HepG2 (cell line): Measurements from ENCODE around the gene KDELR3. TPM values are rescaled to one million over a fixed set of nuclear protein-coding genes. Genes with fewer than 3 reads are reported as not detected.
A peak's percentile ranks its signal among the peaks of the same experiment; 100 is the strongest.

Experiments
- ATAC-seq: fragments of 200-7000 bp; cut with Tn5 transposase; 3 replicates; pipeline ENCODE4 v1.9.1; 2020; ENCODE audit warnings: mild to moderate bottlenecking, moderate library complexity
- BruUV-seq: library from RNA; stranded (reverse); fragments of 400-500 nt; replicated peaks from 2 replicates; lab custom pipeline; 2021; lab: Mats Ljungman, UMichigan
- CTCF ChIA-PET: fragments of 300-600 bp; formaldehyde crosslinking; extraction: SDS; loops from one replicate; lab custom pipeline; 2021; ENCODE audit warnings: low total read pairs, inconsistent platforms, low intra/inter-chr PET ratio; lab: Yijun Ruan, JAX
- POLR2A ChIA-PET: fragments of 350-600 bp; sonication (Branson Sonifier 250); formaldehyde crosslinking; loops from one replicate; lab custom pipeline; 2020; ENCODE audit warnings: antibody characterized with exemption, inconsistent platforms; lab: Yijun Ruan, JAX
- DNase-seq: peaks from one replicate; pipeline ENCODE4 v3.0.0-alpha.2; 2015; ENCODE audit warnings: low spot score
- FAIRE-seq: peaks from 3 replicates; lab custom pipeline; 2011; peaks lifted over from hg19 to GRCh38; lab: Jason Lieb, UNC
- H2AFZ ChIP-seq: one replicate; pipeline ENCODE4 v1.6.1; 2011; ENCODE audit warnings: low read length, inconsistent platforms
- H3K27ac ChIP-seq: fragments of 300-600 bp; 3 replicates; pipeline ENCODE4 v1.8.0; 2011; ENCODE audit warnings: mixed run types, mild to moderate bottlenecking, mixed read lengths, low read length, inconsistent platforms; ENCODE audit not compliant: insufficient read depth; ENCODE audit errors: extremely low read length
- H3K27me3 ChIP-seq, 2 experiments: fragments of 200-600 bp in 1 of 2; 2 replicates in 1 of 2; 3 replicates in 1 of 2; pipeline versions ENCODE4 v1.6.0 to v1.8.0; 2011; ENCODE audit warnings: low read length in 2 of 2, mild to moderate bottlenecking in 2 of 2, moderate library complexity in 2 of 2, inconsistent platforms in 1 of 2; ENCODE audit not compliant: insufficient read depth in 2 of 2, control insufficient read depth in 1 of 2
- H3K36me3 ChIP-seq, 2 experiments: fragments of 200-600 bp in 1 of 2; replicated peaks in 1 of 2; 2 replicates in 1 of 2; 3 replicates in 1 of 2; pipeline versions ENCODE4 v1.5.1 to v1.8.0; 2011; ENCODE audit warnings: low read length in 2 of 2, inconsistent platforms in 1 of 2; ENCODE audit not compliant: insufficient read depth in 2 of 2, control insufficient read depth in 1 of 2
- H3K4me1 ChIP-seq: 2 replicates; pipeline ENCODE4 v1.5.1; 2012; ENCODE audit warnings: low read length, inconsistent platforms; ENCODE audit not compliant: insufficient read depth
- H3K4me2 ChIP-seq: 2 replicates; pipeline ENCODE4 v1.6.0; 2011; ENCODE audit warnings: low read depth, low read length, inconsistent platforms
- H3K4me3 ChIP-seq, 3 experiments: fragments of 200-600 bp in 1 of 3; sonication (generic), shearing (Covaris generic) in 1 of 3; replicated peaks in 1 of 3; 2 replicates each; pipeline ENCODE4 v1.5.1; 2011 to 2016; ENCODE audit warnings: low read length in 3 of 3, inconsistent platforms in 2 of 3, low read depth in 2 of 3, mild to moderate bottlenecking in 2 of 3, control low read depth in 1 of 3, mixed read lengths in 1 of 3; ENCODE audit not compliant: insufficient read depth in 1 of 3
- H3K79me2 ChIP-seq: one replicate; pipeline ENCODE4 v1.6.1; 2011; ENCODE audit warnings: low read length, inconsistent platforms; ENCODE audit not compliant: insufficient read depth
- H3K9ac ChIP-seq: 2 replicates; pipeline ENCODE4 v1.6.0; 2011; ENCODE audit warnings: mild to moderate bottlenecking, low read depth, low read length, inconsistent platforms; ENCODE audit not compliant: insufficient read depth
- H3K9me3 ChIP-seq: 2 replicates; pipeline ENCODE4 v1.5.1; 2012; ENCODE audit warnings: mild to moderate bottlenecking, low read length
- H4K20me1 ChIP-seq: 2 replicates; pipeline ENCODE4 v1.6.0; 2011; ENCODE audit warnings: inconsistent platforms, mild to moderate bottlenecking, low read length, moderate library complexity; ENCODE audit not compliant: insufficient read depth
- MBD4 ChIP-seq: IDR thresholded peaks from 2 replicates; pipeline ENCODE4 v1.6.1; 2012; ENCODE audit warnings: low read length, inconsistent platforms, borderline replicate concordance
- RBFOX2 ChIP-seq: fragments of 200-400 bp; formaldehyde crosslinking; IDR thresholded peaks from 2 replicates; pipeline ENCODE4 v1.6.1; 2017; ENCODE audit warnings: low read depth, mild to moderate bottlenecking, low read length
- SRY ChIP-seq: sonication (generic); formaldehyde crosslinking; IDR thresholded peaks from 2 replicates; pipeline ENCODE4 v1.8.0; 2022; ENCODE audit warnings: mild to moderate bottlenecking, missing genetic modification reagents
- SSRP1 ChIP-seq: IDR thresholded peaks from 2 replicates; pipeline ENCODE4 v1.6.1; 2016; ENCODE audit warnings: control low read depth
- ZNF589 ChIP-seq: sonication (generic); formaldehyde crosslinking; conservative IDR thresholded peaks from 2 replicates; pipeline ENCODE4 v1.8.0; 2022; ENCODE audit warnings: mild to moderate bottlenecking, moderate library complexity, missing genetic modification reagents
- ZNF639 ChIP-seq: conservative IDR thresholded peaks from 2 replicates; pipeline ENCODE4 v1.6.1; 2018; ENCODE audit warnings: missing genetic modification reagents
- WGBS: methylation state at CpG from one replicate; pipeline ENCODE4 v1.1.6; 2017; ENCODE audit warnings: low lambda C conversion rate; 5-methylcytosine and 5-hydroxymethylcytosine counted together
- in situ Hi-C: cut with HindIII; loops from 2 replicates; pipeline ENCODE4 v1.10.0; 2017; ENCODE audit warnings: low pct_unique_long_range_greater_than_20kb; ENCODE audit not compliant: extremely low pct_ligation_motif_present
- intact Hi-C: fragments of 100-400 bp; cut with micrococcal nuclease; formaldehyde crosslinking; loops from one replicate; pipeline ENCODE4 v1.10.0; 2022; ENCODE audit not compliant: unreplicated experiment
- polyA plus RNA-seq, 8 experiments: library from polyadenylated mRNA; depleted of rRNA in 3 of 8; stranded (reverse) in 7 of 8; unstranded in 1 of 8; fragments of >200 nt; fragmentation: Illumina TruSeq in 4 of 8; extraction: Trizol in 4 of 8; gene quantifications; 2 replicates each; pipeline versions ENCODE4 v1.2.1 to v1.2.3, GENCODE V29; 2011 to 2016; ENCODE audit warnings: low read depth in 4 of 8, missing spikeins in 1 of 8, mixed read lengths in 1 of 8; ENCODE audit not compliant: insufficient read depth in 1 of 8
- total RNA-seq, 5 experiments: library from RNA; depleted of rRNA; stranded (reverse); fragments of >200 nt; fragmentation: Illumina TruSeq; extraction: Trizol; gene quantifications; 2 replicates each; pipeline ENCODE4 v1.2.3, GENCODE V29; 2016; ENCODE audit warnings: low read depth in 1 of 5

Gene KDELR3
- total and polyA plus RNA-seq, 2 of the 13 experiments (the other 11 are each of a cell fraction or from before 2014, with no cell fraction given): 24.2 to 65.7 TPM

GRCh38 chr22:38481162-38481870 lies 13.4 kb downstream of the KDELR3 start:
- intact Hi-C loops: no loop called here

More at GRCh38 chr22:38481162-38481870, 13.4 kb downstream of the KDELR3 start:
- DNase-seq: no peak
- Histone ChIP-seq H4K20me1 (peaks cover 3% of the 10 kb centered on the region), H3K36me3 (peaks cover 8 to 32% of the 10 kb centered on the region in 2 experiments), H3K4me1 (peaks cover 12% of the 10 kb centered on the region), H3K9me3 (no peaks in the 10 kb centered on the region), H3K27me3 (no peaks in the 10 kb centered on the region), H3K79me2 (no peaks in the 10 kb centered on the region), H3K4me2 (no peak overlapping the region), H2AFZ (no peak overlapping the region), H3K9ac (no peak overlapping the region)
- FAIRE-seq: no peak
- in situ Hi-C loops: no loop called here
- ATAC-seq: no peak; the same call in 2 of the 3 replicates
- WGBS: 97% methylated on average over 3 of the region's 3 CpGs
- no TSS peak for BruUV-seq
- TF ChIP-seq SRY (CRISPR knock-in tag) (no peak), RBFOX2 (0 out of 2 replicates have a peak, but pooled peaks have one; percentile 6), SSRP1 (CRISPR knock-in tag) (peak; percentile 11; the same call in 1 of the 2 replicates), ZNF639 (CRISPR knock-in tag) (no peak), MBD4 (0 out of 2 replicates have a peak, but pooled peaks have one; percentile 14), ZNF589 (CRISPR knock-in tag) (no peak)
- TF ChIP-seq, all 625 proteins: peak for 3
- no peak overlapping the region for H3K4me3 ChIP-seq
- ChIA-PET CTCF (no interaction called here), POLR2A (interaction anchor here (0.6 to 2.2 kb wide), 3 partner anchors 9 to 28 kb away, joined by 3 to 18 read pairs (median 3); no protein-coding TSS in a partner anchor)
- no peak overlapping the region for H3K27ac ChIP-seq
